Stimulated activated effector memory CD8-positive, alpha-beta T cell treated with anti-CD3 and anti-CD28 coated beads, Interleukin-12 subunit alpha, Interleukin-12 subunit beta, amount 100 ng/mL, for 72 hours (primary cell): ENCODE results near the gene SCAF4.

Experiments
- ATAC-seq: fragments of 150-1000 bp; cut with Tn5 transposase; 2 replicates; pipeline ENCODE4 v1.10.0; 2021
- DNase-seq, 2 donors: peaks; one replicate each; pipeline ENCODE4 v3.0.0; 2021 to 2022; ENCODE audit warnings: low spot score in 2 of 2
- H3K27ac Mint-ChIP-seq: one replicate; pipeline ENCODE4 v1.8.0; 2022; ENCODE audit warnings: mild to moderate bottlenecking, mixed read lengths
- H3K36me3 Mint-ChIP-seq: one replicate; pipeline ENCODE4 v1.8.0; 2022; ENCODE audit warnings: mild to moderate bottlenecking, mixed read lengths
- H3K4me1 Mint-ChIP-seq: one replicate; pipeline ENCODE4 v1.8.0; 2022; ENCODE audit warnings: mixed read lengths
- H3K4me3 Mint-ChIP-seq: one replicate; pipeline ENCODE4 v1.8.0; 2022; ENCODE audit warnings: mild to moderate bottlenecking, mixed read lengths
- H3K9me3 Mint-ChIP-seq: one replicate; pipeline ENCODE4 v1.8.0; 2022; ENCODE audit warnings: mixed read lengths

The SCAF4 gene

DNA sequence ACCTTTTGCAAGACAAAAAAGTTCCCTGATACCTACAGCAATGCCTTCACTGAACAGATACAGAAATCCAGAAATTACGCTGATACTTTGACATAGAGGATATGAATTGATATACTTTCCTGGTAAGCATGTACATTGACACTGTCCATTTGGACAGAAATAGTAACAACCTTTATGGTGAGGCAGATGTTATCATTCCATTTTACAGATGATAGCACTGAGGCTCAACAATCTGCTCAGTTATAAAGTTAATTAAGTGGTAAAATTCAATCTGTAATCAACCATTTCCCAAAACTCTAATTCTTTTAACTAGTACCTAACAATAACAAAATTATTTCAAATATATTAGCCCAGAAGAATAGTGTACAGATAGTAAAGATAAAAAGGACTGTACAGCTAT, 20.6 kb downstream of the SCAF4 start:
- DNase-seq = no peak
- no peaks in the 10 kb centered on the region for H3K9me3 Mint-ChIP-seq
- no peak overlapping the region for H3K27ac Mint-ChIP-seq
- peaks cover 74% of the 10 kb centered on the region for H3K4me1 Mint-ChIP-seq
- no peak for ATAC-seq
- H3K36me3 Mint-ChIP-seq = peaks cover 6% of the 10 kb centered on the region
- no peak overlapping the region for H3K4me3 Mint-ChIP-seq

DNA sequence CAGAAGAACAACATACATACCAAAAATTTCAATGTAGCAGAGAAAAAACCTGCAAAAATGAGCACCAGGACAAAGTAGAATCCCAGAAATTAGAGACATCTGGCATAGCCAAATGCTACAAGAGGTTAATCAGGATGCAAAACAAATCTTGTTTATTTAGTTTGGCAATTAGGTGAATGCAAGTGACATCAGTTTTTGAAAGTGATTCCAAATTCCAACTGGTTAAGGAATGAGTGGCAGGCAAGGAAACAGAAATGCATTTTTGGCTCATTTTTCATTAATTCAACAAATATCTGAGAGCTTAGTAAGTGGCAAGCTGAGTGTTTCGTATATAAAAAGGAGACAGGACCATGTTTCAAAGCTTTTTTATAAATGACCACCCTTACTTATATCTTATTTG, 21.3 kb downstream of the SCAF4 start:
- no peak overlapping the region for H3K27ac Mint-ChIP-seq
- H3K4me1 Mint-ChIP-seq = peaks cover 77% of the 10 kb centered on the region
- no peaks in the 10 kb centered on the region for H3K9me3 Mint-ChIP-seq
- no peak for DNase-seq
- H3K36me3 Mint-ChIP-seq = peaks cover 9% of the 10 kb centered on the region
- no peak overlapping the region for H3K4me3 Mint-ChIP-seq
- no peak for ATAC-seq

DNA sequence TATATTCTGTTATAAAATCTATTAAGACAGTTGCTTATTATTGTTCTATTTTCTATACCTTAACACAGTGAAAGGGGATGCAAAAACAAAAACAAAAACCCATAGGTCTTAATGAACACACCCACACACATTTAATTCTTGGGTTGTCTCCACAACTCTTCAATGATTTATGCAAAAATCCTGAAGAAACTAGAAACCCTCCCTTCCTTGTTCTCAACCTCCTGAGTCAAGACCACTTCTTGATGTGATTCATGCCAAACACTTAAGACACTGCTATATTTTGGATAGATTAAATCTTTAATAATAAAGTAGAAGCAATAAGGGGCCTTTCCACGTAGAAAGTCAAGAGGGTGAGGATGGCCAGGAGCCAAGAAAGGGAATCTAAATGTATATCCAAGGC, 23.4 kb downstream of the SCAF4 start:
- Mint-ChIP-seq H3K4me1 (peaks cover 65% of the 10 kb centered on the region), H3K9me3 (no peaks in the 10 kb centered on the region), H3K4me3 (no peak overlapping the region), H3K36me3 (peaks cover 22% of the 10 kb centered on the region), H3K27ac (no peak overlapping the region)
- DNase-seq (no peak), ATAC-seq (no peak)

DNA sequence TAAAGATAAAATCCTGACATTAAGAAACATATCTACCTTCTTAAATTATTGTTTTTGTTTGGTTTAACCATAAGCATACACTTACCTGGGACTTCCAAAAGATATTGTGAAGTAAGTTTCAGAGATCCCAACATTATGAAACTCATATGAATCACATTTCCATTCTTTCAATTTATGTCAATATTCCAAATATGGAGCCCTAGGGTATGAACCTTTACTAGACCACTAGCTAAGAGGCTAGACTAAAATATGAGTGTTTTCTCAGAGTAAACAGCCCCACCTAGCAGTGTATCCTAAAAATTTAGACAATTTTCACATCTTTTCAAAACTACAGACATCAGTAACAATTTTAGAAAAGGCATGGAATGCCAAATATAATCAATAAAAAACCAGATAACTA, 24.4 kb downstream of the SCAF4 start:
- no peak for ATAC-seq
- Mint-ChIP-seq H3K9me3 (no peaks in the 10 kb centered on the region), H3K27ac (peak overlapping the region; percentile 37), H3K4me3 (no peak overlapping the region), H3K36me3 (peaks cover 33% of the 10 kb centered on the region), H3K4me1 (peaks cover 58% of the 10 kb centered on the region)
- DNase-seq = no peak

DNA sequence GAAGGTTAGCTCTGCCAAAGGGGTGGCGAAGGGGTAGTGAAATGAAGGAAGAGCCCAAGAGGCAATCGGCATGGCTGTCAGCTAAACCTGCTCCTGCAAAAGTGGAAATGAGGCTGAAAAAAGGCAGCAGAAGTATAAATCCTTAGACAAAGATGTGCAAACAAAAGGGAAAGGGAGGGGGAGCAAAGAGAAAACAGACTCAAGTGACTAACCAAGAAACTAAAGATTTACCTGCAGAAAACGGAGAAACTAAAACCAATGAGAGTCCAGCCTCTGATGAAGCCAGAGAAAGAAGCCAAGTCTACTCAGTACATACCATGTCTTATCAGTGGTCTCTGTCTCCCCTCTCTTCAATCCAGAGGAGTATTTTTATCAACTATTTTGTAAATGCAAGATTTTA, 25.4 kb downstream of the SCAF4 start:
- Mint-ChIP-seq H3K27ac (peak overlapping the region; percentile 17), H3K9me3 (no peaks in the 10 kb centered on the region), H3K4me1 (peaks cover 53% of the 10 kb centered on the region), H3K4me3 (no peak overlapping the region), H3K36me3 (peaks cover 42% of the 10 kb centered on the region)
- ATAC-seq (no peak), DNase-seq (no peak)

DNA sequence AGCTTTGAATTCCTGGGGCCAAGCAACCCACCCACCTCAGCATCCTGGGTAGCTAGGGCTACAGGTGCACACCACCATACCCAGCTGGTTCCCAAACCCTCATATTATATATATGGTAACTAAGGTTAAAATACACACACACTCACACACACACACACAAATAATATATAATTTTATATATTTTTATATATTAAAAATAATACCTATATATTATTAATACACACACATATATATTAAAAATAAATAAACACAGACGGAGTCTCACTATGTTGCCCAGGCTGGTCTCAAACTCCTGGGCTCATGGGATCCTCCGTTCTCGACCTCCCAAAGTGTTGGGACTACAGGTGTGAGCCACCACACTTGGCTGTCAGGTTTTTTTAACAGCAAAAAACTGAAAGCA, 31.9 kb downstream of the SCAF4 start:
- Mint-ChIP-seq H3K4me3 (no peak overlapping the region), H3K27ac (no peak overlapping the region), H3K9me3 (no peaks in the 10 kb centered on the region), H3K36me3 (peaks cover 93% of the 10 kb centered on the region), H3K4me1 (peaks cover 4% of the 10 kb centered on the region)
- DNase-seq = no peak
- no peak for ATAC-seq

DNA sequence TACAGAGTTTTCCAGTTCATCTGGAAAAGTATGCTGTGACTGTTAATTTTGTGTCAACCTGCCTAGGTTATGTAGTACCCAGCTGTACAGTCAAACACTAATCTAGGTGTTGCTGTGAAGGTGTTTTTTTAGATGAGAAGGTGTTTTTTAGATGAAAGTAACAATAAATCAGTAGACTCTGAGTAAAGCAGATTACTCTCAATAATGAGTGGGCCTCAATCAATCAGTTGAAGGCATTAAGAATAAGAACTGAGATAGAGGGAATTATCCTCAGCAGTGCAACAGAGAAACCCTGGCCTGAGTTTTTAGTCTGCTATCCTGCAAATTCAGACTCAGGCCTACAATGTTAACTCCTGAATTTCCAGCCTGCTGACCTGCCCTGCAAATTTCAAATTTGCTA, 33.5 kb downstream of the SCAF4 start:
- Mint-ChIP-seq H3K9me3 (no peaks in the 10 kb centered on the region), H3K27ac (no peak overlapping the region), H3K36me3 (peaks cover 100% of the 10 kb centered on the region), H3K4me3 (no peak overlapping the region), H3K4me1 (no peaks in the 10 kb centered on the region)
- no peak for DNase-seq
- ATAC-seq = no peak

DNA sequence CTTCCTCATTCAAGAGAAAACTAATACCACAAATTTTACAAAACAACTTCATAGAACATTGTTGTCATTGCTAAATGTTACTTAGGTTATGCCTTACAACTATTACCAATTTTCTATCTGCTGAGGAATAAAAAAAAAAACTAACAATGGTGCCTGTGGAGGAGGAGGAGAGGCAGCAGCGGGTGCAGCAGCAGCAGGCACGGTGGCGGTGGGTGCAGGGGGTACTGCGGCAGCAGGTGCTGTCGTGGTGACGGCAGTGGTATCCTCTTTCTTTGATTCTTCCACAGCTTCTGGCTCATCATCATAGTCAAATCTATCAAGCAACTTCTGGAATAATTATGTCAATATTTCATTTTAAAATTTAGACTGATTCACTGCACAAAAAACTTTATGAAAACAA, 35.5 kb downstream of the SCAF4 start:
- peaks cover 100% of the 10 kb centered on the region for H3K36me3 Mint-ChIP-seq

DNA sequence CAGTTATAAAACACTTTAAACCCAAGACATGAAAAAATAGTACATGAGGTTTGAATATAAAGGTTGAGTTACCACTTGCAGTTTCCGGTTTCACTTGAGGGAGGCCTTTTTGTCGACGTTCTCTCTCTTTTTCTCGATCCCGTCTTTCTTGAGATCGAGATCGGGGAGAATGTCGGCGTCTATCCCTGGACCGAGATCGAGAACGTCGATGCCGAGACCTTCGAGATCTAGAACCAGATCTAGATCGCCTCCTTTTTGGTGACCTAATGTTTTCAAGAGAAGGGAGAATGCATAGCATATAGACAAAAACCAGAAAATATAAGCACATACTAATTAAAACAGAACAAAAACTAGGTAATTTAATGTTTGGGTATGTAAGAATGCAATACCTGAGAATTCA, 38.7 kb downstream of the SCAF4 start:
- Mint-ChIP-seq H3K9me3 (no peaks in the 10 kb centered on the region), H3K4me3 (no peak overlapping the region), H3K27ac (no peak overlapping the region), H3K4me1 (no peaks in the 10 kb centered on the region), H3K36me3 (peaks cover 100% of the 10 kb centered on the region)
- DNase-seq (no peak), ATAC-seq (no peak)

More for the DNA sequence above, 35.5 kb downstream of the SCAF4 start:
- no peak for DNase-seq
- Mint-ChIP-seq H3K27ac (no peak overlapping the region), H3K4me3 (no peak overlapping the region), H3K9me3 (no peaks in the 10 kb centered on the region), H3K4me1 (no peaks in the 10 kb centered on the region)
- ATAC-seq = no peak

DNA sequence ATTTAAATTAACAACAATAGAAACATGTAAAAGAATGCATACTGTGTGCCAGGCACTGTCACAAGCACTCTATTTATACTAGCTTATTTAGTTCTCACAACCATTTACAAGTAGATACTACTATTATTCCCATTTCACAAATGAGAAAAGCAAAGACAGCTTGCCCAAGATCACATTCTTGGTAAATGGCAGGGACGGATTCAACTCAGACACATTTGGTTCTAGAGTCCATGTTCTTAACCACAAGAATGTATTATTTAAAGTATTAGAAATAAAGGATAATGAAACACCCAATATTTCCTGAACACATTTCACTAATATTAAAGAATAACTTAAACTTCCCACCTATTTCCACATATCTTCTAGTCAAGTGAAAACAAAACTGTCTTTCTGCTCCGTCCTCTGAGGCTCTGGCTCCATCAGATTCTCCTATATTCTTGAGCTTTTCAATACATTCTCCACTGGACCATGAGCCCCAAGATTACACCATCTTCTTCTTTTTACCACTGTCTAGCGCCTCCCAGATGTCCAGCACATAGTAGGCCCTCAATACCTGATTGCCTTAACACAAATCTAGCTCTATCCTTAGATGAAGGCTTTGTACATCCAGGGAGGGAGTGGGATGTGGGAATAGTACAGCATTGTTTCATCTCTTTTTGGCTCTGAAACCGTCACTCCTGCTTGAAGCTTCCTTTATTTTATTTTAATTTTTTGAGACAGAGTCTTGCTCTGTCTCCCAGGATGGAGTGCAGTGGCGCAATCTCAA, 43.1 kb downstream of the SCAF4 start:
- no peaks in the 10 kb centered on the region for H3K9me3 Mint-ChIP-seq
- no peak overlapping the region for H3K27ac Mint-ChIP-seq
- H3K36me3 Mint-ChIP-seq = peaks cover 100% of the 10 kb centered on the region
- DNase-seq (no peak), ATAC-seq (no peak)
- H3K4me1 Mint-ChIP-seq = no peaks in the 10 kb centered on the region
- no peak overlapping the region for H3K4me3 Mint-ChIP-seq

DNA sequence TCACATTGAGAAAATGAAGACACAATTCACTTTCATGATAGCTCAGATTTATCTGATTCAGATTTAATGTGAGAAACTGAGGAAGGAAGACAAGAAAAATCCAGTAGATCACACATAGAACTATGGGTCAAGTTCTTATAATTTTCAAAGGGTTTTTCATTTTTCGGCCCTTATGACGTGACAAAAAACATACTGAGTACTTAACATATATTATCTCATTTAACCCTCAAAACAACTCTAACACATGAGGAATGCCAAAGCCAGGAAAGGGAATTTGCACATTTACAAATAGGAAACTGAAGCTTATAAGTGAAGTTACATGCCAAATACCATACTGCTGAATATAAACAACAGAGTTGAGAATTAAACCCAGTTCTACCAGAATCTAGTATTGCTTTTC, 44.8 kb downstream of the SCAF4 start:
- Mint-ChIP-seq H3K4me3 (no peak overlapping the region), H3K27ac (no peak overlapping the region), H3K36me3 (peaks cover 100% of the 10 kb centered on the region), H3K9me3 (no peaks in the 10 kb centered on the region), H3K4me1 (no peaks in the 10 kb centered on the region)
- DNase-seq (no peak), ATAC-seq (no peak)

DNA sequence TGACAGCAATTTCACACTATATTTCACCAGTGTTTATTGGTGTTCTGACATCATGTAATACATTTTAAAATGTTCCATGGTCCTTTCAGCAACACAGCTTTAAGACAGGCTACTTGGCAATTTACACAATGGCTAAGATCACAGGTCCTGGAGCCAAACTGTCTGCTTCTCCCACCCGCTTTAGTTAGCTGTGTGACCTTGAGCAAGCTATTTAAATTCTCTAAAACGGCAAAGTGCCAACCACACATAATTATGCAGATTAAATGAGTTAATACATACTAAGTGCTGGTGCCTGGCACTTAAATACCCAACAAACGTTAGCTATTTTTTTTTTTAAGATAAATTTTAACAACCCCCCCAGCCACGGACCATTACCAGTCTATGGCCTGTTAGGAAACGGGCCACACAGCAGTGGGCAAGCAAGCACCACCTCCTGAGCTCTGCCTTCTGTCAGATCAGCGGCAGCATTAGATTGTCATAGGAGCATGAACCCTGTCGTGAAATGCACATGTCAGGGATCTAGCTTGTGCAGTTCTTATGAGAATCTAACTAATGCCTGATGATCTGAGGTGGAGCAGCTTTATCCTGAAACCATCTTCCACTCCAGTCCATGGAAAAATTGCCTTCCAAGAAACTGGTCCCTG, 45.5 kb downstream of the SCAF4 start:
- H3K36me3 Mint-ChIP-seq = peaks cover 100% of the 10 kb centered on the region
- no peaks in the 10 kb centered on the region for H3K9me3 Mint-ChIP-seq
- no peak for DNase-seq
- no peak overlapping the region for H3K4me3 Mint-ChIP-seq
- no peak overlapping the region for H3K27ac Mint-ChIP-seq
- no peak for ATAC-seq
- no peaks in the 10 kb centered on the region for H3K4me1 Mint-ChIP-seq

DNA sequence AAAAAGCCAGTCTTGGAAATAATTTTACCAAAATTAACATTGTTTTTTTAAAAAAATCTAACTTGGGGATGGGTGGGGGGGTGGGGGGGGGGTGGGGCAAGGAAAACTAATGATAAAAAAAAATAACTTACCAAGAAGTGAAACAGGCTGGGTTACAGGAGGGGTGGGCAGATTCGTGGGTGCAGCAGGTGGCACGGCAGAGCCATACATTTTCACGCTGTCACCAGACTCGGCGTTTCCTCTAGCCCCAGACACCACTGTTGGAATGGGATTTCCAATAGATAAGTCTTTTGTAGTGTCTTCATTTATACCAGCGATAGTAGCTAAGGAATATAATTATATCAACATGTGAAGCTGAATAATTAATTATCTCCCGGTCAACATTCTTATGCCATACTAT, 47.0 kb downstream of the SCAF4 start:
- DNase-seq = no peak
- ATAC-seq = no peak
- H3K9me3 Mint-ChIP-seq = no peaks in the 10 kb centered on the region
- peaks cover 93% of the 10 kb centered on the region for H3K36me3 Mint-ChIP-seq
- no peaks in the 10 kb centered on the region for H3K4me1 Mint-ChIP-seq
- no peak overlapping the region for H3K27ac Mint-ChIP-seq
- H3K4me3 Mint-ChIP-seq = no peak overlapping the region

DNA sequence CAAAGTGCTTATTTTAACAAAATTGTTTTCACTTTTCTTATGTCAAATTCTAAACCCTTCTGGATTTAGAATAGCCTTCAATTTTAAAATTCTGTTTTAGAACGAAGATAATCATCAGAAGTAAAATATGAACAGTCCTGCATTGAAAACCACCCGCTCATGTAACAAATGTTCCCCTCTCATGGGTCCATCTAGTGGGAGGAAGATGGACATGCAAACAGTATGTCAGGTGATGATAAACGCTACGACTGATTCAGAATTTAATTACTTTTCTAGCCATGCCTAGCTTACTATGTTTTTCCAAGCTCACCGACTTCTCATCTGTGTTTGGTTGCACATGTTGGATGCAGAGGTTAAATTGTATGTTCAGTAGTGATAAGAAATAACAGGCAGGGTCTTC, 48.9 kb downstream of the SCAF4 start:
- Mint-ChIP-seq H3K4me3 (no peak overlapping the region), H3K36me3 (peaks cover 77% of the 10 kb centered on the region), H3K9me3 (no peaks in the 10 kb centered on the region), H3K4me1 (no peaks in the 10 kb centered on the region), H3K27ac (no peak overlapping the region)
- ATAC-seq = no peak
- no peak for DNase-seq

DNA sequence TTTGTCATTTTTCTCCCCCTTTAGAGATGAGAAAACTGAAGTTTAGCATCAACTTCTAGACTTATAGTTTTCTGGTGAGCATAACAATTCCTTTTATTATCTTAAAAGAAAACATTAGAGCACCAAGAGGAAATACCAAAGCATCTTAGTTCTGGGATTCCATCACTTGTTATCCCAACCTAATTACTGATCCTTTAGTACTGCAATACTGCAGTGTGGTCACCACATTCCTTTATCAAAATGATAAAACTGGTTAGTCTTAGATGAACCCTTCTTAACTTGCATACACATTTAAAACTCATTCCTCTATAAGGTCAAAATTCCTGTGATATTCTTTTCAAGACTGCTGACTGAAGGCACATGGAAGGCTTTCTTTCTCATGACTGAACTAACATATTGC, 49.3 kb downstream of the SCAF4 start:
- no peak for ATAC-seq
- H3K4me3 Mint-ChIP-seq = no peak overlapping the region

DNA sequence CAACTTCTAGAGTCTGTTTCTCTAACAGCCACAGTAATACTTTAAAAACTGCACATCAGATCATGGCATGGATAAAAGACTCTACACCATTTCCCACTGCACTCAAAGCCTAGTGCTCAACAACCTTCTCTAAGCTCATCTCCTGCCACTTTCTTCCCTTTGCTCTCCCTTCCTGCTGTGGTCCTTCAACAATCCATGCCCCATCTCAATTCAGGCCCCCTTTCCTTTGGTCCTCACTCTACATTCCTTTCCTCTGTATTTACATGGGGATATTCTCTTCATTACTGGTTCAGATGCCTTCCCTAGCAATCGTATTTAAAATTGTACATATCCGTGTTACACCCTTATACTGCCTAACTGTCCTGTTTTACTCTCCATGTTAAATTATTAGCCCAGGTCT, 53.4 kb downstream of the SCAF4 start:
- DNase-seq = no peak
- no peak overlapping the region for H3K4me3 Mint-ChIP-seq
- H3K9me3 Mint-ChIP-seq = no peaks in the 10 kb centered on the region
- H3K4me1 Mint-ChIP-seq = no peaks in the 10 kb centered on the region
- H3K36me3 Mint-ChIP-seq = peaks cover 31% of the 10 kb centered on the region
- H3K27ac Mint-ChIP-seq = no peak overlapping the region
- no peak for ATAC-seq

More for the DNA sequence above, 49.3 kb downstream of the SCAF4 start:
- Mint-ChIP-seq H3K36me3 (peaks cover 73% of the 10 kb centered on the region), H3K27ac (no peak overlapping the region), H3K9me3 (no peaks in the 10 kb centered on the region), H3K4me1 (no peaks in the 10 kb centered on the region)
- DNase-seq = no peak
